SK-N-SH (cell line): ENCODE data around the gene RARB. TPM values are rescaled to one million over a fixed set of nuclear protein-coding genes. Genes with fewer than 3 reads are reported as not detected.

Experiments used
- CTCF ChIA-PET: fragments of 300-600, 350-600 bp; formaldehyde crosslinking; extraction: SDS; loops from one replicate; lab custom pipeline; 2021; lab: Yijun Ruan, JAX
- POLR2A ChIA-PET: fragments of 350-600 bp; sonication (Branson Sonifier 250); formaldehyde crosslinking; extraction: SDS; loops from one replicate; lab custom pipeline; 2020; ENCODE audit warnings: antibody characterized with exemption, inconsistent platforms; lab: Yijun Ruan, JAX
- DNase-seq: peaks from one replicate; pipeline ENCODE4 v3.0.0; 2012
- H2AFZ ChIP-seq: fragments of 200-600 bp; sonication (generic); 2 replicates; pipeline ENCODE4 v1.8.1; 2016; ENCODE audit warnings: antibody characterized with exemption, mild to moderate bottlenecking, low read depth
- H3F3A ChIP-seq: fragments of 200-600 bp; sonication (generic); replicated peaks from 2 replicates; pipeline ENCODE3; 2016; ENCODE audit warnings: antibody characterized with exemption, mild to moderate bottlenecking; ENCODE audit not compliant: insufficient read depth
- H3K27ac ChIP-seq, 2 experiments: fragments of 200-500 bp in 1 of 2; fragments of 200-600 bp in 1 of 2; sonication (Bioruptor generic) in 1 of 2; sonication (generic), shearing (Covaris generic) in 1 of 2; 2 replicates each; pipeline versions ENCODE4 v1.5.1 to v1.6.1; 2014 to 2016; ENCODE audit warnings: low read depth in 2 of 2, inconsistent platforms in 1 of 2, low read length in 1 of 2, mild to moderate bottlenecking in 1 of 2, mixed read lengths in 1 of 2
- H3K27me3 ChIP-seq: fragments of 200-600 bp; sonication (generic), shearing (Covaris generic); 2 replicates; pipeline ENCODE4 v1.6.1; 2016; ENCODE audit warnings: mixed run types; ENCODE audit not compliant: insufficient read depth
- H3K36me3 ChIP-seq, 2 experiments: fragments of 200-500 bp in 1 of 2; fragments of 200-600 bp in 1 of 2; sonication (Bioruptor generic) in 1 of 2; sonication (generic) in 1 of 2; replicated peaks in 1 of 2; 2 replicates each; pipeline versions ENCODE3 to v1.5.1; 2014 to 2016; ENCODE audit warnings: low read length in 1 of 2, mild to moderate bottlenecking in 1 of 2; ENCODE audit not compliant: insufficient read depth in 2 of 2, control insufficient read depth in 1 of 2
- H3K4me1 ChIP-seq, 2 experiments: fragments of 200-500 bp in 1 of 2; fragments of 200-600 bp in 1 of 2; sonication (Bioruptor generic) in 1 of 2; sonication (generic), shearing (Covaris generic) in 1 of 2; 2 replicates each; pipeline versions ENCODE4 v1.5.1 to v1.6.1; 2014 to 2016; ENCODE audit warnings: low read depth in 1 of 2, low read length in 1 of 2, mixed run types in 1 of 2; ENCODE audit not compliant: insufficient read depth in 2 of 2, control insufficient read depth in 1 of 2
- H3K4me2 ChIP-seq: fragments of 200-600 bp; sonication (generic), shearing (Covaris generic); 2 replicates; pipeline ENCODE4 v1.6.1; 2017; ENCODE audit warnings: mixed run types
- H3K4me3 ChIP-seq, 2 experiments: fragments of 200-500 bp in 1 of 2; fragments of 200-600 bp in 1 of 2; sonication (Bioruptor generic) in 1 of 2; sonication (generic), shearing (Covaris generic) in 1 of 2; 2 replicates each; pipeline versions ENCODE4 v1.5.1 to v1.8.1; 2014 to 2016; ENCODE audit warnings: low read depth in 2 of 2, inconsistent platforms in 1 of 2, low read length in 1 of 2, mild to moderate bottlenecking in 1 of 2, mixed read lengths in 1 of 2, moderate library complexity in 1 of 2
- H3K79me2 ChIP-seq: fragments of 200-600 bp; sonication (generic); 2 replicates; pipeline ENCODE4 v1.8.1; 2017; ENCODE audit warnings: mild to moderate bottlenecking; ENCODE audit not compliant: insufficient read depth
- H3K9ac ChIP-seq: fragments of 200-600 bp; sonication (generic); 2 replicates; pipeline ENCODE4 v1.6.1; 2017; ENCODE audit warnings: mixed run types
- H3K9me2 ChIP-seq: fragments of 200-600 bp; sonication (generic); 2 replicates; pipeline ENCODE4 v1.6.1; 2017; ENCODE audit warnings: mixed run types
- H3K9me3 ChIP-seq: fragments of 200-600 bp; sonication (generic); 2 replicates; pipeline ENCODE4 v1.6.1; 2017; ENCODE audit warnings: mixed run types, mild to moderate bottlenecking, moderate library complexity
- H4K20me1 ChIP-seq: fragments of 200-600 bp; sonication (generic); 2 replicates; pipeline ENCODE4 v1.6.1; 2017; ENCODE audit warnings: mild to moderate bottlenecking, mixed run types; ENCODE audit not compliant: insufficient read depth
- FOXM1 ChIP-seq: IDR thresholded peaks from 2 replicates; pipeline ENCODE4 v1.4.0; 2012; ENCODE audit warnings: low read depth, mild to moderate bottlenecking
- GATA2 ChIP-seq: sonication (generic); formaldehyde crosslinking; IDR thresholded peaks from 2 replicates; pipeline ENCODE4 v1.5.0; 2020; ENCODE audit warnings: mild to moderate bottlenecking, missing genetic modification reagents
- MXI1 ChIP-seq: IDR thresholded peaks from 2 replicates; pipeline ENCODE4 v1.6.1; 2012; ENCODE audit warnings: mild to moderate bottlenecking, low read depth, low read length, improper control_type of control experiment
- NRF1 ChIP-seq: IDR thresholded peaks from 2 replicates; pipeline ENCODE4 v1.6.1; 2012; ENCODE audit warnings: low read depth, mild to moderate bottlenecking, low read length
- RAD21 ChIP-seq: IDR thresholded peaks from 2 replicates; pipeline ENCODE4 v1.6.1; 2012; ENCODE audit warnings: mild to moderate bottlenecking, low read length
- TAF1 ChIP-seq: IDR thresholded peaks from 2 replicates; pipeline ENCODE4 v1.6.1; 2012; ENCODE audit warnings: low read depth, mild to moderate bottlenecking, low read length, moderate library complexity, borderline replicate concordance
- TCF12 ChIP-seq: IDR thresholded peaks from 2 replicates; pipeline ENCODE4 v1.4.0; 2012
- TEAD4 ChIP-seq: IDR thresholded peaks from 2 replicates; pipeline ENCODE4 v1.4.0; 2012; ENCODE audit warnings: mild to moderate bottlenecking, borderline replicate concordance; ENCODE audit not compliant: insufficient read depth
- YY1 ChIP-seq: IDR thresholded peaks from 2 replicates; pipeline ENCODE4 v1.4.0; 2012; ENCODE audit warnings: low read depth, mild to moderate bottlenecking
- WGBS: methylation state at CpG from one replicate; pipeline ENCODE4 v1.1.6; 2017; ENCODE audit warnings: low lambda C conversion rate; 5-methylcytosine and 5-hydroxymethylcytosine counted together
- polyA plus RNA-seq, 3 experiments: library from polyadenylated mRNA; depleted of rRNA; stranded (reverse); fragments of >200 nt; gene quantifications; 2 replicates each; pipeline ENCODE4 v1.2.3, GENCODE V29; 2012
- TF ChIP-seq, protein P1 (sequence below): fragments of 150-350 bp; IDR thresholded peaks from 2 replicates; pipeline ENCODE4 v1.6.1; 2017; ENCODE audit warnings: antibody characterized with exemption, low read length, low read depth, borderline replicate concordance
- TF ChIP-seq, protein P2 (sequence below): IDR thresholded peaks from 2 replicates; pipeline ENCODE4 v1.4.0; 2012; ENCODE audit warnings: low read depth, borderline replicate concordance

RARB gene
- polyA plus RNA-seq, 1 of the 3 experiments (the other 2 are of a cell fraction), result 10.7 TPM

DNA sequence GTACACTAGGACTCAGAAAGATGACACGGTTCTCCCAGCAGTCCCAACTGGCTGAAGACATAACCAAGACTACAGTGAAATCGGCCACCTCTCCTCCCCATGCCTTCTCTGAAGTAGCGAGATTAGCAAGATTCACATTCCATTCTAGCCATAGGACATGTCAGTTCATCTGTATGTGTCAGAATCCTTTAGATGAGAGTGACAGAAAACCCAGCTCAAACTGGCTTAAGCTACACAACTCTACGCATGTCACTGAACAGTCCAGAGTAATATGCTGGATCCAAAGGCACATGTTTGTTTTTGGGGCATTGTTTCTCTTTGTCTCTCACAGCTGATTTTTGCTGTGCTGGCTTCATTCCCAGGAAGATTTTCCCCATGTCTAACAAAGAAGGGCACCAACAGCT is 75.8 kb downstream of the RARB start:
- H3K27ac ChIP-seq, result peak overlapping the region in 1 of 2 experiments; percentile 60; a peak in 2 of 4 replicates
- 95% methylated on average over 4 of the region's 4 CpGs for WGBS
- POLR2A ChIA-PET, result no interaction called here

DNA sequence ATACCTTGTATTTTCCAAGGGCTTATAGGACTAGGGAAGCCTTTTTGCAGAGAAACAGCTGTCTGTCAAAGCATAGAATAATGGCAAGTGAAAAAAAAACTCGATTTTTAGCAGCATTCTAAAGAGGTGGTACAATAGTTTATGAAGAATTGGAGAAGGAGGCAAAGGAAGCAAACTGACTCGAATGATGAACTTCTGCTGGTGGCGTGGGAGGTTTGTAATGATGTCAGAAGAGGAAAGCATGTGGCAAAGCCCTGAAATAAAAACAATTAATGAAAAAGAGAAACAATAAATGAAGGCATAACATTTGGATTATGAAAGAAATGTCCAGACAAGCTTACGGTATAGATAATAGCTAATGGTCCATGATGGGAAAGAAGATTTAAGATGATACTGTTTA is 77.5 kb downstream of the RARB start:
- Histone ChIP-seq H3F3A (peaks cover 8% of the 10 kb centered on the region), H3K9ac (no peak overlapping the region), H3K79me2 (peaks cover 21% of the 10 kb centered on the region; the same call in 1 of the 2 replicates), H3K9me3 (no peaks in the 10 kb centered on the region), H3K4me2 (no peak overlapping the region), H3K4me3 (no peak overlapping the region), H3K27me3 (no peaks in the 10 kb centered on the region), H3K9me2 (no peaks in the 10 kb centered on the region), H3K4me1 (peaks cover 32 to 35% of the 10 kb centered on the region in 2 experiments; a peak in 3 of 4 replicates), H3K36me3 (peaks cover 4 to 7% of the 10 kb centered on the region in 2 experiments), H2AFZ (no peak overlapping the region), H4K20me1 (no peaks in the 10 kb centered on the region), H3K27ac (no peak overlapping the region)
- WGBS, result 88% methylated on average over 4 of the region's 4 CpGs
- ChIA-PET CTCF (no interaction called here), POLR2A (no interaction called here)
- DNase-seq, result no peak
- TF ChIP-seq TCF12 (no peak), TAF1 (no peak), GATA2 (CRISPR knock-in tag) (no peak), TEAD4 (no peak)
- TF ChIP-seq, protein P1, sequence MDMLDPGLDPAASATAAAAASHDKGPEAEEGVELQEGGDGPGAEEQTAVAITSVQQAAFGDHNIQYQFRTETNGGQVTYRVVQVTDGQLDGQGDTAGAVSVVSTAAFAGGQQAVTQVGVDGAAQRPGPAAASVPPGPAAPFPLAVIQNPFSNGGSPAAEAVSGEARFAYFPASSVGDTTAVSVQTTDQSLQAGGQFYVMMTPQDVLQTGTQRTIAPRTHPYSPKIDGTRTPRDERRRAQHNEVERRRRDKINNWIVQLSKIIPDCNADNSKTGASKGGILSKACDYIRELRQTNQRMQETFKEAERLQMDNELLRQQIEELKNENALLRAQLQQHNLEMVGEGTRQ, result no peak

More for the DNA sequence above, 75.8 kb downstream of the RARB start:
- Histone ChIP-seq H3K9me3 (no peaks in the 10 kb centered on the region), H3K4me1 (peaks cover 22 to 25% of the 10 kb centered on the region in 2 experiments; a peak in 3 of 4 replicates), H3K9me2 (no peaks in the 10 kb centered on the region), H2AFZ (no peak overlapping the region), H3K79me2 (peaks cover 20% of the 10 kb centered on the region; the same call in 1 of the 2 replicates), H4K20me1 (no peaks in the 10 kb centered on the region), H3K4me2 (no peak overlapping the region), H3K36me3 (peaks cover 4 to 7% of the 10 kb centered on the region in 2 experiments), H3K9ac (no peak overlapping the region), H3K27me3 (no peaks in the 10 kb centered on the region), H3F3A (peaks cover 3% of the 10 kb centered on the region), H3K4me3 (no peak overlapping the region)
- TF ChIP-seq RAD21 (no peak), FOXM1 (no peak), YY1 (no peak), MXI1 (no peak), NRF1 (no peak)
- TF ChIP-seq, protein P1, result no peak
- TF ChIP-seq, protein P2, sequence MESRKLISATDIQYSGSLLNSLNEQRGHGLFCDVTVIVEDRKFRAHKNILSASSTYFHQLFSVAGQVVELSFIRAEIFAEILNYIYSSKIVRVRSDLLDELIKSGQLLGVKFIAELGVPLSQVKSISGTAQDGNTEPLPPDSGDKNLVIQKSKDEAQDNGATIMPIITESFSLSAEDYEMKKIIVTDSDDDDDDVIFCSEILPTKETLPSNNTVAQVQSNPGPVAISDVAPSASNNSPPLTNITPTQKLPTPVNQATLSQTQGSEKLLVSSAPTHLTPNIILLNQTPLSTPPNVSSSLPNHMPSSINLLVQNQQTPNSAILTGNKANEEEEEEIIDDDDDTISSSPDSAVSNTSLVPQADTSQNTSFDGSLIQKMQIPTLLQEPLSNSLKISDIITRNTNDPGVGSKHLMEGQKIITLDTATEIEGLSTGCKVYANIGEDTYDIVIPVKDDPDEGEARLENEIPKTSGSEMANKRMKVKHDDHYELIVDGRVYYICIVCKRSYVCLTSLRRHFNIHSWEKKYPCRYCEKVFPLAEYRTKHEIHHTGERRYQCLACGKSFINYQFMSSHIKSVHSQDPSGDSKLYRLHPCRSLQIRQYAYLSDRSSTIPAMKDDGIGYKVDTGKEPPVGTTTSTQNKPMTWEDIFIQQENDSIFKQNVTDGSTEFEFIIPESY, result no peak
- no peak for DNase-seq
- CTCF ChIA-PET, result interaction anchor here (0.6 to 1.3 kb wide), 2 partner anchors 20 to 26 kb away, joined by 3 read pairs; no protein-coding TSS in a partner anchor
